ENCODE data around the gene FADS6. TPM values are rescaled to one million over a fixed set of nuclear protein-coding genes. Genes with fewer than 3 reads are reported as not detected.

Gene FADS6
- polyA plus RNA-seq, 3 donors = not detected

DNA sequence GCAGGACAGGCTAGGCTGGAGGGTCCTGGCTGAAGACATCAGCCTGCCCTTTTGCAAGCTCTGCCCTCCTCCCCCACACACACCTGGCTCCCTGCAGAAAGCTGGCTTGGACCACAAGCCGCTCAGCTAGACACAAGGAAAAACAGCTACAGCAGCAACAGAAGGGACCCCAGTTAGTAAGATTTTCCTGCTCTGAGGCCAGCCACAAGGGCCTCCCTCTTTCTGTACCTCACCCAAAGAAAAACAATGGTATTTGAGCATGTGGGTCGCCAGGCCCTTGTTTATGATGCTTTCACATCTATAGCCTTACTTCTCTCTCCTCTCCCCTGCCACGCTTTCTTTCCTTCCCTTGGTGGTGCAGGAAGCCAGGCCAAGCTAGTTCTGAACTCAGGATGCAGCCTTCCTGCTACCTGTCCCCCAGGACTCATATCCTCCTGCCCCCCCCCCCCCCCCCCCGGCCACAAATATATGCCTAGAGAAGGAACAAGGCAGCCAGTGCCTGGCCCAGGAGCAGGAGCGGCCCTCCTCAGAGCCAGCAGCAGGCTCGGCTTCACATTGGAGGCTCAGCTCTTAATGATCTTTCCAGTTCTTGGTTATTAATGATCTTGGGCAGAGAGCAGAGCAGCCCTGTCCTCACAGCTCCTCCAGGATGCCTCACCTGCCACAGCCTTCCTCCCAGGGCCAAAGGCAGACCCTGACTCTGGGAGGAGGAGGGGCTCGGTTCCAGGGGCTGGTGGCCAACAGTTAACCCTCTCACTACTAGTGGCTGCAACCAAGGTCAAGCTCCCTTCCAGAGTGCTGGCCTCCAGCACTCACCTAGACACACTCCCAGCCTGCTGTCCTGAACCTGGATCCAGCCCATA is 53.2 kb downstream of the FADS6 start:
- Histone ChIP-seq H3K9ac (ENCODE audit: insufficient read depth, low read length, poor library complexity, severe bottlenecking) (no peak overlapping the region), H3K4me2 (replicated peaks; ENCODE audit: extremely low read depth, low read length, poor library complexity, severe bottlenecking) (peak overlapping the region; percentile 81), H2AFZ (ENCODE audit: insufficient read depth, low read depth, low read length, poor library complexity, severe bottlenecking) (peak overlapping the region; percentile 36), H3K4me3 (replicated peaks in 1 of 3; ENCODE audit: low read depth in 2 of 3, low read length in 3 of 3) (peak overlapping the region in 1 of 3 experiments; percentile 68), H3K9me3 (replicated peaks in 1 of 2; ENCODE audit: control insufficient read depth in 1 of 2, insufficient read depth in 1 of 2, low read length in 2 of 2) (no peaks in the 10 kb centered on the region), H3K79me2 (ENCODE audit: insufficient read depth, low read length) (no peaks in the 10 kb centered on the region), H3K27ac (ENCODE audit: low read depth in 1 of 2, low read length in 2 of 2) (peak overlapping the region; percentile 26 to 45), H3K4me1 (ENCODE audit: control insufficient read depth in 1 of 2, insufficient read depth in 2 of 2, low read length in 2 of 2) (peaks cover 23 to 38% of the 10 kb centered on the region in 2 donors), H3K27me3 (ENCODE audit: control insufficient read depth in 2 of 2, insufficient read depth in 2 of 2, low read length in 2 of 2) (peaks cover 0 to 10% of the 10 kb centered on the region in 2 donors), H4K20me1 (ENCODE audit: insufficient read depth, low read length) (peaks cover 3% of the 10 kb centered on the region), H3K36me3 (replicated peaks in 1 of 2; ENCODE audit: control insufficient read depth in 1 of 2, insufficient read depth in 2 of 2, low read length in 2 of 2) (peaks cover 36 to 45% of the 10 kb centered on the region in 2 donors)
- peak overlapping the region in 6 of 7 donors; percentile 21 to 92 (median 83) for H3K27ac Mint-ChIP-seq
- peaks cover 43 to 50% of the 10 kb centered on the region in 2 donors for H3K36me3 Mint-ChIP-seq
- intact Hi-C loops (cut with micrococcal nuclease) = no loop called here
- DNase-seq = no peak
- TF ChIP-seq, protein P1, sequence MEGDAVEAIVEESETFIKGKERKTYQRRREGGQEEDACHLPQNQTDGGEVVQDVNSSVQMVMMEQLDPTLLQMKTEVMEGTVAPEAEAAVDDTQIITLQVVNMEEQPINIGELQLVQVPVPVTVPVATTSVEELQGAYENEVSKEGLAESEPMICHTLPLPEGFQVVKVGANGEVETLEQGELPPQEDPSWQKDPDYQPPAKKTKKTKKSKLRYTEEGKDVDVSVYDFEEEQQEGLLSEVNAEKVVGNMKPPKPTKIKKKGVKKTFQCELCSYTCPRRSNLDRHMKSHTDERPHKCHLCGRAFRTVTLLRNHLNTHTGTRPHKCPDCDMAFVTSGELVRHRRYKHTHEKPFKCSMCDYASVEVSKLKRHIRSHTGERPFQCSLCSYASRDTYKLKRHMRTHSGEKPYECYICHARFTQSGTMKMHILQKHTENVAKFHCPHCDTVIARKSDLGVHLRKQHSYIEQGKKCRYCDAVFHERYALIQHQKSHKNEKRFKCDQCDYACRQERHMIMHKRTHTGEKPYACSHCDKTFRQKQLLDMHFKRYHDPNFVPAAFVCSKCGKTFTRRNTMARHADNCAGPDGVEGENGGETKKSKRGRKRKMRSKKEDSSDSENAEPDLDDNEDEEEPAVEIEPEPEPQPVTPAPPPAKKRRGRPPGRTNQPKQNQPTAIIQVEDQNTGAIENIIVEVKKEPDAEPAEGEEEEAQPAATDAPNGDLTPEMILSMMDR (IDR thresholded peaks at IDR 0.05) = no peak
- H3K4me1 Mint-ChIP-seq = peaks cover 27% of the 10 kb centered on the region
- peak overlapping the region; percentile 31 to 73 for H3K4me3 Mint-ChIP-seq
- peaks cover 7 to 18% (median 16%) of the 10 kb centered on the region in 3 donors for H3K27me3 Mint-ChIP-seq (ENCODE audit: low read depth in 3 of 3)
- peaks cover 0 to 3% (median 0%) of the 10 kb centered on the region in 7 donors for H3K9me3 Mint-ChIP-seq
- 100% methylated on average over 1 of the region's 7 CpGs for WGBS (ENCODE audit: insufficient coverage)

DNA sequence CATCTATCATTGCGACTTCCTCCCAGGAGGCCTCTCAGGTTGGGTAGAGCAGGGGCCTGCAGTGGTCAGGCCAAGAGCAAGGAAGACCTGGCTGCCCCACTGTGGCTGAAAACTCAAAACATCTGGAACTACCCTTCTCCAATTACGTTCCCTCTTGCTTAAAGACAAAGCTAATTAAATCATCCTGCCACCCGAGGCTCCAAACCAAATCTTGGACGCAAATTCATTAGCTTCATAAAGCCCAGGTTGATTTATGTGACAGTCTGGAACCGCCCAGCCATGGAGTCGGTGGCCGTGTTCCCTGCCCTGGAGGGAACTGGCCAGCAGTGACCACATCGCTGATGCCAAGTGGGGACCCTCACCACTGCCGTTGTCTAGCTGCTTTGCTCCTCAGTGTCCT is 55.2 kb downstream of the FADS6 start:
- peaks cover 5% of the 10 kb centered on the region for H4K20me1 ChIP-seq (ENCODE audit: insufficient read depth, low read length)
- H3K36me3 ChIP-seq (replicated peaks in 1 of 2; ENCODE audit: control insufficient read depth in 1 of 2, insufficient read depth in 2 of 2, low read length in 2 of 2) = peaks cover 41 to 52% of the 10 kb centered on the region in 2 donors
- peaks cover 0 to 6% (median 3%) of the 10 kb centered on the region in 3 donors for H3K27me3 Mint-ChIP-seq (ENCODE audit: low read depth in 3 of 3)
- H3K4me3 Mint-ChIP-seq = no peak overlapping the region
- H3K9me3 Mint-ChIP-seq = no peaks in the 10 kb centered on the region
- H3K4me1 Mint-ChIP-seq = peaks cover 38% of the 10 kb centered on the region
- peaks cover 36 to 49% of the 10 kb centered on the region in 2 donors for H3K4me1 ChIP-seq (ENCODE audit: control insufficient read depth in 1 of 2, insufficient read depth in 2 of 2, low read length in 2 of 2)
- H3K9ac ChIP-seq (ENCODE audit: insufficient read depth, low read length, poor library complexity, severe bottlenecking) = no peak overlapping the region
- H3K27ac ChIP-seq (ENCODE audit: low read depth in 1 of 2, low read length in 2 of 2) = no peak overlapping the region
- no peaks in the 10 kb centered on the region for H3K79me2 ChIP-seq (ENCODE audit: insufficient read depth, low read length)
- no peaks in the 10 kb centered on the region for H3K27me3 ChIP-seq (ENCODE audit: control insufficient read depth in 2 of 2, insufficient read depth in 2 of 2, low read length in 2 of 2)
- no peaks in the 10 kb centered on the region for H3K9me3 ChIP-seq (replicated peaks in 1 of 2; ENCODE audit: control insufficient read depth in 1 of 2, insufficient read depth in 1 of 2, low read length in 2 of 2)
- no peak for DNase-seq
- peak overlapping the region in 1 of 7 donors; percentile 21 for H3K27ac Mint-ChIP-seq
- intact Hi-C loops (cut with micrococcal nuclease) = no loop called here
- no peak overlapping the region for H2AFZ ChIP-seq (ENCODE audit: insufficient read depth, low read depth, low read length, poor library complexity, severe bottlenecking)
- H3K4me2 ChIP-seq (replicated peaks; ENCODE audit: extremely low read depth, low read length, poor library complexity, severe bottlenecking) = no peak overlapping the region
- H3K36me3 Mint-ChIP-seq = peaks cover 41 to 55% of the 10 kb centered on the region in 2 donors
- TF ChIP-seq, protein P1 (IDR thresholded peaks at IDR 0.05) = no peak
- no peak overlapping the region for H3K4me3 ChIP-seq (replicated peaks in 1 of 3; ENCODE audit: low read depth in 2 of 3, low read length in 3 of 3)
- WGBS (ENCODE audit: insufficient coverage) = 99% methylated on average over 9 of the region's 9 CpGs

All from CD14-positive monocyte (primary cell).